ENCODE measurements around the gene COG7. TPM values are rescaled to one million over a fixed set of nuclear protein-coding genes. Genes with fewer than 3 reads are reported as not detected.

The COG7 gene
- polyA plus RNA-seq, 1 experiment, result 19.6 TPM

- no peaks in the 10 kb centered on the region for H3K9me3 ChIP-seq (ENCODE audit: control insufficient read depth, insufficient read depth, low read length)
- POLR2A ChIA-PET, result no interaction called here
- H3K27ac ChIP-seq (ENCODE audit: low read depth, low read length), result no peak overlapping the region
- CTCF ChIA-PET, result interaction anchor here (4.6 kb wide), 1 partner anchor 26 kb away, joined by 24 read pairs; no protein-coding TSS in a partner anchor
- TF ChIP-seq CTCF (IDR thresholded peaks at IDR 0.05; ENCODE audit: low read depth, low read length), result no peak
- DNase-seq (ENCODE audit: low read depth, low spot score), result no peak
- H3K27me3 ChIP-seq (ENCODE audit: control insufficient read depth, insufficient read depth, low read length), result no peaks in the 10 kb centered on the region
- no peak overlapping the region for H3K4me3 ChIP-seq (ENCODE audit: low read depth, low read length)
Observed at GRCh38 chr16:23408823-23409298, 44.1 kb downstream of the COG7 start.

- no peak for DNase-seq (ENCODE audit: low read depth, low spot score)
- no peaks in the 10 kb centered on the region for H3K27me3 ChIP-seq (ENCODE audit: control insufficient read depth, insufficient read depth, low read length)
- ChIA-PET CTCF (interaction anchor here (4.6 kb wide), 1 partner anchor 26 kb away, joined by 24 read pairs; no protein-coding TSS in a partner anchor), POLR2A (no interaction called here)
- no peak overlapping the region for H3K4me3 ChIP-seq (ENCODE audit: low read depth, low read length)
- no peak overlapping the region for H3K27ac ChIP-seq (ENCODE audit: low read depth, low read length)
- no peak for TF ChIP-seq CTCF (IDR thresholded peaks at IDR 0.05; ENCODE audit: low read depth, low read length)
- H3K9me3 ChIP-seq (ENCODE audit: control insufficient read depth, insufficient read depth, low read length), result no peaks in the 10 kb centered on the region
Observed at GRCh38 chr16:23408242-23408822, 44.7 kb downstream of the COG7 start.

- POLR2A ChIA-PET, result no interaction called here
- H3K27ac ChIP-seq (ENCODE audit: low read depth, low read length), result peak overlapping the region; percentile 31
- H3K4me3 ChIP-seq (ENCODE audit: low read depth, low read length), result no peak overlapping the region
Observed at GRCh38 chr16:23407436-23408127, 45.4 kb downstream of the COG7 start.

GRCh38 chr16:23406546-23407240 lies 46.3 kb downstream of the COG7 start:
- TF ChIP-seq CTCF (IDR thresholded peaks at IDR 0.05; ENCODE audit: low read depth, low read length), result no peak
- Histone ChIP-seq H3K4me3 (ENCODE audit: low read depth, low read length) (no peak overlapping the region), H3K27me3 (ENCODE audit: control insufficient read depth, insufficient read depth, low read length) (no peaks in the 10 kb centered on the region), H3K9me3 (ENCODE audit: control insufficient read depth, insufficient read depth, low read length) (no peaks in the 10 kb centered on the region), H3K27ac (ENCODE audit: low read depth, low read length) (no peak overlapping the region)
- no peak for DNase-seq (ENCODE audit: low read depth, low spot score)
- POLR2A ChIA-PET, result no interaction called here
- CTCF ChIA-PET, result interaction anchor here (4.0 to 4.6 kb wide), 2 partner anchors 28 kb away, joined by 24 to 49 read pairs; no protein-coding TSS in a partner anchor

More at GRCh38 chr16:23407436-23408127, 45.4 kb downstream of the COG7 start:
- TF ChIP-seq CTCF (IDR thresholded peaks at IDR 0.05; ENCODE audit: low read depth, low read length), result no peak
- no peak for DNase-seq (ENCODE audit: low read depth, low spot score)
- H3K9me3 ChIP-seq (ENCODE audit: control insufficient read depth, insufficient read depth, low read length), result no peaks in the 10 kb centered on the region
- CTCF ChIA-PET, result interaction anchor here (4.6 kb wide), 1 partner anchor 27 kb away, joined by 24 read pairs; no protein-coding TSS in a partner anchor
- H3K27me3 ChIP-seq (ENCODE audit: control insufficient read depth, insufficient read depth, low read length), result no peaks in the 10 kb centered on the region
